ENCODE results near the gene IGFALS.

GRCh38 chr16:1839554-1839953 lies 46.0 kb upstream of the IGFALS start:
- no peak for TF ChIP-seq GATA2 (IDR thresholded peaks at IDR 0.05; ENCODE audit: low read depth, low read length)
- no peak for TF ChIP-seq GATA3 (IDR thresholded peaks at IDR 0.05; ENCODE audit: low read depth, low read length)
